HL-60/S4 treated with retinoic acid at 250 ng/mL for 4 days and 3 days (cell line): Measurements from ENCODE around the gene RAB34.

ENCODE experiments used
- in situ Hi-C: fragments of 300-500 bp; cut with MboI; formaldehyde crosslinking; loops from 2 replicates; pipeline ENCODE4 v1.7.0; 2022; ENCODE audit warnings: low sequenced_read_pairs

Gene RAB34

DNA sequence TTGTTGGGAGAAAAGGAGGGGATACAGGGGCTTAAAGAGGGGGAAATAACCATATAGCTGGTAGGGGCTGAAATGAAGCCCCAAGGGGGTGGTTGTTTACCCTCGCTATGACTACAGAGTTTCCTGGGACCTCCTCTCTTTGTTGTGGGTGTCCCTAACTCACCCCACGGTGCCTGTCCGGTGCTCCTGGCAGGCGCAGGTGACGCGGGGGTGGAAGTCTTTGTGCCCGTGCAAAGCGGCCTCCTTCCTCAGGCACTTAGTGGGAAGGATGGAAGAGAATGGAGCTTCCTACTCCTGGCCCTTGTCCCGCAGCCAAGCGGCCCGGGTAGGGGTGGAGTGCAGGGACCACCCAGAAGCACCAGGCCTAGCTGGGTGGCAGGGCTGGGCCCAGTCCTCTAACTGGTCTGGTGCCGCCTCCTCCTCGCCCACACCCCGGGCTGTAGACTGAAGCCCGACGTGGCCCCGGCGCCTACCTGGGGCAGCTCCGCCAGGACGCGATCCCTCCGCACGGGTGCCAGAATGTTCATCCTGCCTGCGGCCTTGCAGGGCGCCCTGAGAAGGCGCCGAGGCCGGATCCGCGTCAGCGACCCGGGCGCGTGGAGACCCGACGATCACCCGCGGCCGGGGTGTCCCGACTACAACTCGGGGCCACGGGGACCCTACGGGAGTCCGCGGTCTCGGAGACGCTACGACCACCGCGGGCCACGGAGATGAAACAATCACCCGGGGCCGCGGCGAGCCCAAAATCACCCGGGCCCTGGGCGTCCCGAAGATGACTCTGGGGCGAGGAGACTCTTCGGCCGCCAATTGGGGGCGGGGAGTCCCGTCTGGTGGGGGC, 709 bp downstream of the RAB34 start:
- in situ Hi-C loops: no loop called here

GRCh38 chr17:28715217-28715616, 2.5 kb downstream of the RAB34 start:
- in situ Hi-C loops: no loop called here

DNA sequence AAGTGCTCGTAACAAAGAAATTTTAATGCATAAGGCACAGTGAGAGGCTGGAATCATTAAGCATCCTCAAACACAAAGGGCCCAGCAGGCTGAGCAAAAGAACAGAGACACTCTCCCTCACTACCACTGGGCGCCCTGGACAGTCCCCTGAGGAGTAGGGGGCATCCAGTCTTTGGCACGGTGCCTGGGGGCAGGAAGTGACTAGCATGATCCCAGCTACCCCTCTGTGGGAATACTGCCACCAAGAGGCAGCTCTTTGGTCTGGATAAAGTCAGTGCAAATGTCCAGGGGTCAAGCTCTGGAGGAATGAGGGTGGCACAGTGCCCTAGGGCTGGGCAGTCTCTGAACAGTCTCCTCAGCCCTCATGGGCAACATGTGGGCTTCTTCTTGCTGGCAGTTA, 3.4 kb downstream of the RAB34 start:
- in situ Hi-C loops: no loop called here

- in situ Hi-C loops: no loop called here
Observed at GRCh38 chr17:28712705-28713415, 4.8 kb downstream of the RAB34 start.

DNA sequence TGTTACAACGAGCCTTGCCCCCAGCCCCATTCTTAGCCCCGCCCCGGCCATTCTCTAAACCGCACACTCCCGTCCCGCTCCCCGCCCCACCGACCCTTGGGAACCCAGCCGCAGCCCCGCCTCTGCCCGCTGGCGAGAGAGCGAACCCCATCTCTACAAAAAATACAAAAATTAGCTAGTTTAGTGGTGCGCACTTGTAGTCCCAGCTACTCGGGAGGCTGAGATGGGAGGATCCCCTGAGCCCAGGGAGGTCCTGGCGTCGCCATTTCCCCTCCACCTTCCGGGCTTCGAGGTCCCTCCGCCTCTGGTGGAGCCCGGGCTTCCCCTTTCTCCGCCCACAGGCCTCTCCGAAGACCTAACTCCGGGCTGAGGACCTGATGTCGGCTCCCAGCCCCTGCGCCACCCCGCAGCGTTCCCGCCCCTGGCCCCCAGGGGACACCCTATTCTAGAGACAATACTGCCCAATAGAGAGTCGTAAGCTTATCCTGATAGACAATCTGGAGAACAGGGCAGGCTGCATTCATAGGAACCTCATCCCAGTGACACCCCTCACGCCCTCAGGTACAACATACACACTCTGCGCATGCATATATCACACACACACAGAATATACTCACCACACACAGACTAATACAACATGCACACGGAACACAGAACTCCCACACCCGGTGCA, 5.5 kb downstream of the RAB34 start:
- in situ Hi-C loops: no loop called here

GRCh38 chr17:28711723-28712031, 6.0 kb downstream of the RAB34 start, which contains the start of gene PROCA1:
TSS of gene PROCA1 (minus strand) at chr17:28711888. CDS start at chr17:28711660, 228 bp downstream.
- in situ Hi-C loops: no loop called here

DNA sequence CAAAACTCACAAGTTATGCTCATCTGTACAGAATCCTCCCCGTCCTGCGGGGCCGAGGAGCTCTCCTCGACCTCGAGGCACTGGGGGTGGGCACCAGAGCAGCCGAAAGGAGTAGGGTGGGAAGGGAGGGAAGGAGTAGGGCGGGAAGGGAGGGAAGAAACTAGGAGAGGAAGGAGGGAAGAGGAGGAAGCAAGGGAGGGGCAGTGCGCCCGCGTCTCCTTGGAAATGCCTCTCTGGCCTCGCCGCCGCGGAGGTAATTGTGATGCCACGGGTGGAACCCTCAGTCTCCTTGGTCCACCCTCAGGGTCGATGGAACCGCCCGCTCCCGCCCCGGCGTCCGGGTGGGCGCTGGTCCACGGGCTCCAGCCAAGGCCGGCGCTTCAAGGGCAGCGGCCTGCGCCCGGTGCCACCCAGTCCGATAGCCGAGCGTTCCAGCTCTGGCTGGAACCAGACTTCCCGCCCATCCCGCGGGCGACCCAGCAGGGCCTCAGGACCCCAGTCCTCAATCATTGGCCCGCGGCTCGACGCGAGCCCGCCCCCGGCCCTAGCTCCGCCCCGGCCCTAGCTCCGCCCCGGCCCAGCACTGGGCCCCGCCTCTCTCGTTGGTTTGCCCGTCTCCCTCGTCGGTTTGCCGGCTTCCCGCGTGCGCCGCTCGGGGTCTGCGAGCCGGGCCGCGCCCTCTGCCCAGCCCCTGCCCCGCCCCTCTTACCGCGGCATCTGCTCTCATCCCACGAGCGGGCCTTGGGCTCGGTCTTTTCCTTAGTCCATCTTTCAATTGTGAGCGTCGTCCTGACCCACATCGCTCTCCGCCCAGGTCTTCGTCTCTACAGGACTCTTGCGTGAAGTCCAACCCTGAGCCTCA, 6.6 kb downstream of the RAB34 start:
- in situ Hi-C loops: no loop called here

GRCh38 chr17:28707339-28707720, 10.3 kb downstream of the RAB34 start:
- in situ Hi-C loops: no loop called here

DNA sequence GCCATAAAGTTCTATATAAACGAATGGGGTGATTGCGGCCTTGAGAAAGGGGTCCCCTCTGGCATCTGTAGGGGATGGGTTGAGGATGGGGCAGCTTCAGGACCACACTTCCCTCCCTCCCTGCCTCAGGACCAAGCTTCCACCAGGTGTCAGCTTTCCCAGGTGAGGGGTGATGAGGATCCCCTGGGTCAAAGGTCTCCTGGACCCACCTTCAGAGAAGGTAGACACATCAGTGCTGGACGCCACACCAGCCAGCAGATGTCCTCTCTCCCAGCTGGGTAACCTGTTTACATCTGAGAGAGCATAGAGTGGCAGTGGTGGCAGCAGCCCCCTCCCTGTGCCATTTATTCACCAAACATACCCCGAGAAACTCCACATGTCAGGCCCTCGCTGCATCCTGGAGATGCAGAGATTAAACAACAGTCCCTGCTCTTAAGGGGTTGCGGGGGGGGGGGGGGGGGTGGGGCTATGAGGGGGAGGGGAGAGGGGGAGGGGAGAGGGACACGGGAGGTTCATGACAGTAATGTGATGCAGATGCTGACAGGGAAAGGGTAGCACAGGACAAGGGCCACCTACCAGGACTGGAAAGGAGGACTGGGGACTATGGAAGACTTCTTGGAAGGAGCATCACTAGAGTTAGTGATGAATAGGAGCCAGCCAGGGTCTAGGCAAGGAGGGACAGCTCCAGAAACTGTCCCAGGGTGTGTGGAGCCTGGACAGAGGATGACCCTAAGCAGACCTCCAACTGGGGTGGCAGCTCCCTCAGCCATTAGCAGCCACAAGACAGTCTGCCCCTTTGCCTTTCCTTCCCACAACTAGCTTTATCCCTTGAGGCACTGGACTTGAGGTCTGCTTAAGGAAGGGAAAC, 11.0 kb downstream of the RAB34 start:
- in situ Hi-C loops: no loop called here

DNA sequence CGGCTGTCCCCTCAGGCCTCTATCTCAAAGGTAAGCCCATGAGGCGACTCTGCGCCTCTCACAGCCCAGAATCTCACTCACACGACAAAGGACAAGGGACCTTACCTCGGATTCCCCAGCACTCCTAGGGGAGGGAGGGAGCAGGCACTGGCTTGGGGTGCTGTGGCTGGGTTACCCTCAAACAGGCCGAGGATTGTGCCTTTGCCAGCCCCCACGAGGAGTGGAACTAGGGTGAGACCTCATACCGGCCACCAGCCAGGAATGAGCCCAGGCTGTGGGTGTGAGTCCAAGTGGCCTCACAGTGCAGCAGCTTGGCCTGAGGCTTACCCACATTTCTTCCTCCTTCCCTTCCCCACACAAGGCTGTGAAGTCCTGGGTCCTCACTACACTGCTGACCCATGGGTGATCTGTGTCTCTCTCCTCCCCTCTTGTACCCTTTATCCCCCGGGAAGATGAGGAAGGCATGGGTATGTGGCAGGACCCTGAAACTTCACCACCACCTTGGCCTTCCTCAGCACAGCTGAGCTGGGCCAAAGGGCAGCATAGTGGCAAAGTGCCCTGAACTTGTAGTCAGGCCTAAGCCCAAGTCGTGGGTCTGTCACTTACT, 11.8 kb downstream of the RAB34 start:
- in situ Hi-C loops: no loop called here

GRCh38 chr17:28705074-28705659, 12.5 kb downstream of the RAB34 start:
- in situ Hi-C loops: no loop called here

DNA sequence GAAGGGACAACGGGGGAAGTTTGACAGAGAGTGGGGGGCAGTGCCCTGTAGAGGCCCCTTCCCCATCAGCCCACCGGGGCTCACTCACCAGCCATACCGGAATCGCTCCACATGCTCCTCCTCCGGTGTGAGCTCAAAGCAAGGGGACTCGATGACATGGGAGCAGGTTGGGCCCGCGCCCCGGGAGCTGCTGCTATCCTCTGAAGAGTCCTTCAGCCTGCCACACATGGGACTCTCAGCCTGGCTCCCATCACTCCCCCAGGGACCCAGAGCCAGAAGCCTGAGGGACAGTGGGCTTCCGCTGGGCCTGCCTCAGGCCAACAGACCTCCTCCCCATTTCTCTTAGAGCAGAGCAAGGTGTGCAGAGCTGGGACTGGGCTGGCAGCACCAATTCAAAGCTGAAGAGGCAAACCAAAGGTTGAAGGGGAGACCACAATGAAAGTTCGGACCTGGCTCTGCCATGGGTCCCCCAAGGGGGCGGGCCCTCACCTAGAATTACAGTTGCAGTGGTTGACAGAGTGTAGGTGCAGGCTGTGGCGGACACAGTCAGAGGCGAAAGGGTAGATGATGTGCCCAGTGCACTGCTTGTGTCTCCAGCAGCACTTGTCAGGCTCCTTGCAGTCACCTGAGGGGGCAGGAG, 13.3 kb downstream of the RAB34 start:
- in situ Hi-C loops: no loop called here

- in situ Hi-C loops: no loop called here
Observed at GRCh38 chr17:28703552-28704218, 14.0 kb downstream of the RAB34 start.

- in situ Hi-C loops: no loop called here
Observed at GRCh38 chr17:28702752-28703150, 14.9 kb downstream of the RAB34 start.

- in situ Hi-C loops: no loop called here
Observed at GRCh38 chr17:28702026-28702751, 15.5 kb downstream of the RAB34 start.

DNA sequence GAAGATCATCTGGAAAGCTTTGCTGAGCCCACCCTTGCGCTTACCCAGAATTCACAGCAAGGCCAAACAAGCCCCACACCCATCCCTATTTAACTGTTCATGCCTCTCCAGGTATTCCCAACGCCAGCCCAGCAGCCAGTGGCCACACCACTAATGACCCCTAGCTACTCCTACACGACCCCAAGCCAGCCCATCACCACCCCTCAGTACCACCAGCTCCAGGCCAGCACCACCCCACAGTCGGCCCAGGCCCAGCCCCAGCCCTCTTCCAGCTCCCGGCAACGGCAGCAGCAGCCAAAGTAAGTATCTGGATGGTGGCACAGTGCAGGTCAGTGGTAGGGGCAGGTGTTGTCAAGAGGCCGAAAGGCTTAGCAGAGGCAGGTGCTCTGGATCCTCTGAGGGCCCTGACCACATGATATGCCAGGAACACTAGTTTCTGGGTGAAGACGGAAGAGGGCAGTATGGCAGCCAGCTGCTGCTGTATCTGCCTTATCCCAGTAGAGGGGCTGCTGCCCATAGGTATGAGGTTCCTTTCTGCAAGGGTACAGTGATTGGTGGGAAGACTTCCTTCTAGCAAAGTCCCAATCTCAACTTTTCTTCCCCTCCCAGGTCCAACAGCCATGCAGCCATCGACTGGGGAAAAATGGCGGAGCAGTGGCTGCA, 16.7 kb downstream of the RAB34 start:
- in situ Hi-C loops: no loop called here

DNA sequence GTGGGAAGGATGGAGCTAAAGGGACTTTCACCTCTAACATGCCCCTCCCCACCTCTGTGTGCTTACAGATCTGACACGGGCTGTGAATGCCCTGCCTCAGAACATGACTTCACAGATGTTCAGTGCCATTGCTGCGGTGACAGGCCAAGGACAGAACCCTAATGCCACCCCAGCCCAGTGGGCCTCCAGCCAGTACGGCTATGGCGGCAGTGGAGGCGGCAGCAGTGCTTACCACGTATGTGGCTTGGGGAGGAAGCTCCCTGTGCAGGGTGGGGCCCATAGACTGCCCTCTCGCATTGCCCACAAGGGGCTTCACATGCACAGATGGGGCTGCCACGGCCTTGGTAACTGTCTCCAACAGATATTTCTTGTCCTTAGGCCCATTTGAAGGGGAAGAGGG, 17.4 kb downstream of the RAB34 start:
- in situ Hi-C loops: no loop called here
